Epithelial cell of esophagus (primary cell): ENCODE measurements around the gene THSD4.

ENCODE experiments used
- DNase-seq: peaks from one replicate; pipeline ENCODE4 v3.0.0; 2010; ENCODE audit warnings: low read depth
- H3K4me3 ChIP-seq: 2 replicates; pipeline ENCODE4 v1.5.1; 2011; ENCODE audit warnings: mild to moderate bottlenecking, low read length, control low read depth
- TF ChIP-seq, protein P1 (sequence below): IDR thresholded peaks from 2 replicates; pipeline ENCODE4 v1.5.1; 2011; ENCODE audit warnings: low read depth, mild to moderate bottlenecking, low read length, control low read depth, inconsistent platforms; ENCODE audit not compliant: insufficient read depth; ENCODE audit errors: missing control alignments

The THSD4 gene

DNA sequence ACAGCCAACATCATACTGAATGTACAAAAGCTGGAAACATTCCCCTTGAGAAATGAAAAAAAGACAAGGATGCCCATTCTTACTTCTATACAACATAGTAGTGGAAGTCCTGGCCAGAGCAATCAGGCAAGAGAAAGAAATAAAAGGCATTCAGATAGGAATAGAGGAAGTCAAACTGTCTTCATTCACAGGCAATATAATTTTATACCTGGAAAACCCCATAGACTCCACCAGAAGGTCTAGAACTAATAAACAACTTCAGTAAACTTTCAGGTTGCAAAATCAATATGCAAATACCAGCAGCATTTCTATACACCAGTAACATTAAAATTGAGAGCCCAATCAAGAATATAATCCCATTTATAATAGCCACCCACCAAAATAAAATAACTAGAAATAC, 27.1 kb upstream of the THSD4 start:
- no peak for DNase-seq
- TF ChIP-seq, protein P1, sequence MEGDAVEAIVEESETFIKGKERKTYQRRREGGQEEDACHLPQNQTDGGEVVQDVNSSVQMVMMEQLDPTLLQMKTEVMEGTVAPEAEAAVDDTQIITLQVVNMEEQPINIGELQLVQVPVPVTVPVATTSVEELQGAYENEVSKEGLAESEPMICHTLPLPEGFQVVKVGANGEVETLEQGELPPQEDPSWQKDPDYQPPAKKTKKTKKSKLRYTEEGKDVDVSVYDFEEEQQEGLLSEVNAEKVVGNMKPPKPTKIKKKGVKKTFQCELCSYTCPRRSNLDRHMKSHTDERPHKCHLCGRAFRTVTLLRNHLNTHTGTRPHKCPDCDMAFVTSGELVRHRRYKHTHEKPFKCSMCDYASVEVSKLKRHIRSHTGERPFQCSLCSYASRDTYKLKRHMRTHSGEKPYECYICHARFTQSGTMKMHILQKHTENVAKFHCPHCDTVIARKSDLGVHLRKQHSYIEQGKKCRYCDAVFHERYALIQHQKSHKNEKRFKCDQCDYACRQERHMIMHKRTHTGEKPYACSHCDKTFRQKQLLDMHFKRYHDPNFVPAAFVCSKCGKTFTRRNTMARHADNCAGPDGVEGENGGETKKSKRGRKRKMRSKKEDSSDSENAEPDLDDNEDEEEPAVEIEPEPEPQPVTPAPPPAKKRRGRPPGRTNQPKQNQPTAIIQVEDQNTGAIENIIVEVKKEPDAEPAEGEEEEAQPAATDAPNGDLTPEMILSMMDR, result no peak
- H3K4me3 ChIP-seq, result no peak overlapping the region

GRCh38 chr15:71088683-71089082, 26.6 kb upstream of the THSD4 start:
- DNase-seq, result no peak
- no peak overlapping the region for H3K4me3 ChIP-seq
- TF ChIP-seq, protein P1, result no peak

DNA sequence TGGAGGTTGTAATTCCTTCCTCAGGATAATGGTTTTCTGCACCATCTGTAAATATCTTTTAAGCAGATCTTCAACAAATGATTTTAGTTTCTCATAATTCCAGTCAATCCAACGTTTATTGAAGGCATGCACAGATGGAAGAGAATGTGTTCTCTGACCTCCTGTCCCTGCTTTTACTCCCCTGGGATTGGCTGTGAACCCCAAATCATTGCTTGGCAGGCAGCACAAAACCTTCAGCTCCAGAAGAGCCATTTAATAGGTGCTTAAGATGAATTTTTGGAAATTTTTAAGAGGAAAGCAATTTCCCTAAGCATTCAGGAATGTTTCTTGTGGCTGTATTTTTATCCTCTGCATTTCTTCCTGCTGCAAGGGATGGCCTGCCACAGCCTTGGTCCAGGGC, 25.5 kb upstream of the THSD4 start:
- no peak for DNase-seq
- TF ChIP-seq, protein P1, result no peak
- H3K4me3 ChIP-seq, result no peak overlapping the region

GRCh38 chr15:71091601-71092000, 23.7 kb upstream of the THSD4 start:
- DNase-seq, result no peak
- H3K4me3 ChIP-seq, result no peak overlapping the region
- TF ChIP-seq, protein P1, result no peak

DNA sequence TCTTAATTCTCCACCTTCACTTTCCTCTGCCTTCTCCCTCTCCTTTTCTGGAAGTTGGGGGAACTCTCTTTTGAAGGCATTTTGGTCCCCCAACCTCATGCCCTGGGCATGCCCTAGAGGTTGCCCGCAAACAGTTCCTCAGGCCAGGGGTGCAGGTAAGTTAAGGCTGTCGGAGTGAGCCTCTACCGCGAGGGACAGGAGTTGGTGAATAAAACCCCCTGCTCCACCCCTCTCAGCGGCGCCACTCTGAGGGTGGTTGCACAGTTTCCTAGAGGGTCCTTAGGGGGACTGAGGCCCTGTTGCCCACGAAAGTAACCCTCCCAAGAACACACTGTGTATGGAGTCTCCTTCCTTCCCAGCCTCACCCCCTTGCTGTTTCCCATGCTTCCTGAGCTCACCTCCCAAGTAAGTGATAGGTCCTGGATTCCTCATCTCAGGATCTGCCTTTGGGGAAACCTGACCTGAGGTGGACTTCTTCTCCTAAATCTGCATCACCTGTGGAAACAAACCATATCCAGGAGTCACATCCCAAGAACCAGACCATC, 23.1 kb upstream of the THSD4 start:
- TF ChIP-seq, protein P1, result no peak
- H3K4me3 ChIP-seq, result no peak overlapping the region
- DNase-seq, result no peak

GRCh38 chr15:71093054-71094024, 21.9 kb upstream of the THSD4 start:
- TF ChIP-seq, protein P1, result no peak
- H3K4me3 ChIP-seq, result no peak overlapping the region
- peak; percentile 94 for DNase-seq
